NK-92 (cell line): ENCODE data around the gene DNAH17.

ENCODE experiments used
- DNase-seq: peaks from one replicate; lab custom pipeline; 2025; ENCODE audit not compliant: unreplicated experiment; lab: John Stamatoyannopoulos, UW

Gene DNAH17

GRCh38 chr17:78418326-78419026, 158.7 kb downstream of the DNAH17 start:
- DNase-seq = no peak

DNA sequence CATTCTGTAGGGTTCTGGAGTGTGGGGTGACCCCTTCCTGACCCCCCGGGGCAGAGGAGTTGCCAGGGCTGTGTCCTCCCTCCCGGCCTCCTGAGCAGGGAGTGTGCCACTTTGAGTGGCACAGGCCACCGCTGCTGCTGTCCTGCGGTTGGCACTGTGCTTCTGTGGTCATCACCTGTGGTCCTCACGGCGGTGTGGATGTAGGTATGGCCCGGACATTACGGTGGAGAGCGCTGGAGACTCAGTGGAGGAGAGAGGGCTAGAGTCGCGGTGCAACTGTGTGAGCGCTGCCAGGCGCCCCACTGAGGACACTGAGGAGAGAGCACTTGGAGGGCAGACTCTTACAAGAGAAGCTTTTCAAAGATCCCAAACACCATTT, 159.7 kb downstream of the DNAH17 start:
- DNase-seq = no peak

GRCh38 chr17:78416791-78417530, 160.2 kb downstream of the DNAH17 start:
- no peak for DNase-seq

GRCh38 chr17:78415821-78416711, 161.1 kb downstream of the DNAH17 start:
- DNase-seq = no peak

DNA sequence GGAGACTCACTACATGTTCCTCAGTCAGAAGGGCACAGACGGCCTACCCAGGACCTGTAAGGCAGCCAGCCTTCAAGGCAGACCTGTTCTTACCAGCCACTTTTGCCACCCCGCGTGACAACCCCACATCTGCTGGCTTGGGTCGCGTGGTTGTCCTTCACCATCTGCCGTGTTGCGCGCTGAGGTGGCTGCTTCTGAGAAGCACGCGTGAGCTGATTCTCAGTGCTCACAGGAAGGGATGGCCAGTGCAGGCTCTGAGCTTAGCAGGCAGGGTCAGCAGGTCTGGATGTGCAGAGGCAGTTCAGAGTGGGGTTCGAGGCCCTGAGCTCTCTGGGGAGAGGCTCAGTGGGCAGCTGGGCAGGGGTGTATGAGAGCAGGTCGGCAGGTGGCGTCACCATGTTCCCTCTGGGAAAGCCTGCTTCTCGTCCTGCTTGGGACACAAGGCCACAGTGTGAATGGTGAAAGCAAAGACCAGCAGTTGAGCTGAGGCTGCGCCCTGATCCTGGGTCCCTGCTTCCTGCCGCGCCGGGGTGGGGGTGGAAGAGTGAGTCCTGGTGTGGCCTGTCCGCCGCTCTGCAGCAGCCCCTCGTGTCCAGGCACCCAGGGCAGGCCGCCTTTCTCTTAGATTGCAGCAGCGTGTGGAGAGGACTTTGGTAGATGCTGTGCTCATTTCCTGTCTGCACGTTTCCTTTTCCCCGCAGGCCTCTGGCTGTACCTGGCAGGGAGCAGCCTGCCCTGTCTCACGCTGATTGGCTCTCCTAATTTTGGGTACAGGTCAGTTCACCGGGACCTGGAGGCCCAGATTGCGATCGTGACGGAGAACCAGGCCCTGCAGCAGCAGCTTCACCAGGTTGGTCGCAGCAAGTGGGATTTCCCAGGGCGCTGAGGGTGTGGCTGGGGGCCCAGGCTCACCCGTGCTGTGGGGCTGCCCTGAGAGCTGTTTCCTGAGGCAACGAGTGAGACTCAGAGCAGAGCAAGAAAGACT, 162.7 kb downstream of the DNAH17 start:
- DNase-seq = no peak

DNA sequence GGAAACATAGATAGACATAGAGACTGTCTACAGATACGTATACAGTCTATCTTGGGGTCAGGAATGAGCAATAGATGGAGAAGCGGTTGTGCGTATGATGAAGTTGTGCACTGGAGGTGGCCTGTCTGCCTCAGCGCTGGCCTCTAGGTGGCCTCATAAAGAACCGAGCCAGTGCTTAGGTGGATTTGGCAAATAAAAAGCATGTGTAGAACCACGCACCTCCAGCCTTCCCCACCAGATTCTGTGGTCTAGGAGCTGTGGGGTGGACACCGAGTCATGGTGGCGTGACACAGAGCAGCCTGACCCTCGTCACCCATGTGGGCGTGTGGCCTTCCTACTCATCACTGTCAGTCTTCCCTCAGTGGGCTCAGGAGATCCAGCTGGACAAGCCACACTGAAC, 164.8 kb downstream of the DNAH17 start:
- no peak for DNase-seq

- no peak for DNase-seq
Observed at GRCh38 chr17:78411241-78411857, 165.8 kb downstream of the DNAH17 start.

DNA sequence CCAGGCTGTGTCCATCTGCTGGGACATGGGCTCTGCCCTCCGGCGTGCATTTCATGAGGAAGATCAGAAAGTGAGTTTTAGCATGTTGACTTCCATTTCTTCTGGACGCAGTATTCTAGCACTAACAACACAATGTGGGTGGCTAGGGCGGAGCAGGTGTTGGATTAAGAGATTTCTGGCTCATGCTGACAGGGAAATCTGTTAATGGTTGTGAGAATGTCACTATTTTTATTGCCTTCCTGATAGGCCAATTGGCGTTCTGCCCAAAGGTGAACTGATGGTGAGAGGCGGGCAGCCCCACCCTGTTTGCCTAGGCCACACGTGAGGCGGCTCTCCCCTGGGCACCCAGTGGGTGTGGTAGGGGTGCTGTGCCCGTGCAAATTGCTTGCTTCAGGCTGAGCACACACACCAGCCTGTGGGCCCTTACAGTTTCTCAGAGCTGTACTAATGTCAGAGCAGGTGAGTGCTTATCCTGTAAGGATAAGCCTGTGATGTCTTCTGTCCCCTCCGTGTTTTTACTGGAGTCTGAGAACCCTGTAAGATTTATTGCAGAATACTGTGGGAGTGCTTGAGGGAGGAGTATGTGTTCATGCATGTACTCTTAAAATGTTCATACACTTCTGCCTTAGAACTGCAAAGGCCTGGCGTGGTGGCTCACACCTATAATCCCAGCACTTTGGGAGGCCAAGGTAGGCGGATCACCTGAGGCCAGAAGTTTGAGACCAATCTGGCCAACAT, 167.8 kb downstream of the DNAH17 start:
- no peak for DNase-seq

- DNase-seq = no peak
Observed at GRCh38 chr17:78408476-78409050, 168.6 kb downstream of the DNAH17 start.

DNA sequence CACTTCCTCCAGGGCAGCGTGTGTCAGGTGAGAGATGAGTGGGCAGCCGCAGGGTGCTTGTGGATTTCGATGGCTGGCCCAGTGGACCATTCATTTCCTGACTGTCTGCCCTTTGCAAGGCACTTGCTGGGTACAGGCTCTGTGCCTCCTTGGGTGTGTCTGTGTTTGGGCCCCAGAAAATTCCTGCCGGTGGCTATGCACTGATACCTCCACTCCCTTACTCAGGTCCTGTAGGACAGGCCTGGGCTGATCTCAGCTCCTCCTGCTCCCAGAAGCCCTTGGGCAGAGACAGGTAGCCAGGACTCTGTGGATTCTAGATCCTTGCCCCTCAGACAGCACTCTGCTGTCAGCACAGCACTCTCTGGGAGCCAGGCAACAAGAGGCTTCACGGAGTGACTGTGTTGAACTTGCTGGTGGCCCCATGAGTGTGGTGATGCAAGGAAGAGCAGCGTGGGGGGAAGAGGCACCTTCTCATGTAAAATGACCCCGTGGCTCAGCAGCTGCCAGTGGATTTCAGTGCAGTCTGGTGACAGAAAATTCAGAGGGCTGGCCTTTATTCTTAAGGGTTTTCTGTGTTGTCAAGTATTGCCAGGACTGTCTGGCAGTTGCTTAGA, 169.7 kb downstream of the DNAH17 start:
- no peak for DNase-seq

DNA sequence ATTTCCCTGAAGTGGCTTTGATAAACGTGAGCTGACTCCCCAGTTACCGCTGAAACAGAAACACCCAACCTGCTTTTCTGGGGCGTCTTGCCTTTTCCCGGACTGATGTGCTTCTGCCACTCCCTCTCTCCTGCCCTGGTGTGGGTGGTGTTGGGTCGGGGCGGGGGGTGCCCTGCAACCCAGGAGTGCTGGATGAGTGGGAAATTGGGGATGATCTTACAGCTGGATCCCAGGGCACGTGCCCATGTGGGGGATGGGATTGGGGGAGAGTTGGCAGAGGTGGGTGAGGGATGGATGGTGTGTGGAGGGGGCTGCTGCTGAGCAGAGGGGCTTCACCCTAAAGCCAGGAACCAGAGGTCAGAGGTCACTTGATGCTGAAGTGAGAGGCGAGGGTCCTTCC, 170.3 kb downstream of the DNAH17 start:
- no peak for DNase-seq

GRCh38 chr17:78406396-78406795, 170.8 kb downstream of the DNAH17 start:
- no peak for DNase-seq

GRCh38 chr17:78403822-78404221, 173.4 kb downstream of the DNAH17 start:
- DNase-seq = no peak

- DNase-seq = no peak
Observed at GRCh38 chr17:78401891-78402290, 175.3 kb downstream of the DNAH17 start.

- DNase-seq = no peak
Observed at GRCh38 chr17:78401246-78401645, 175.9 kb downstream of the DNAH17 start.

DNA sequence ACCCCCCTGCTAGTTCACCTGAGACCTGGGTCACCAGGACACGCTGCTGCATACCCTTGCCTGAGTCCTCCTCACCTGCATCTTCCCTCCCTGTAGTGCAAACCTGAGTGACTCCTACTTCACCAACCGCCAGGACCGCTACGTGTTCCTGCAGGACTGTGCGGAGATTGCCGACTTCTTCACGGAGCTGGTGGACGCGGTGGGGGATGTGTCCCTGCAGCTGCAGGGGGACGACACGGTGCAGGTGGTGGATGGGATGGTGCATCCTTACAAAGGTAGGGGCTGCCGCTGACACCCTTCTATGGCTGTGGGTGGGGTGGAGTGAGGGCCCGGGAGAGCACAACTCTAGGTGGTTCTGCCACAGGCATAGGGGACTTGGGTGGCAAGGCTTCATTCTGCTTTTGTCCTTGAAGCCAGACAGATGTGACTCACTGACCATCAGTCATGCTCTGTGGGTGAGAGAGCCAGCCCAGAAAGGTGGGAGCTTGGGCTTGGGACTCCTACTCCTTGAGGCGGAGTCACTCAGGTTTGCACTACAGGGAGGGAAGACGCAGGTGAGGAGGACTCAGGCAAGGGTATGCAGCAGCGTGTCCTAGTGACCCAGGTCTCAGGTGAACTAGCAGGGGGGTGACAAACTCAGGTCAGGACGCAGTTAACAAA, 176.5 kb downstream of the DNAH17 start:
- no peak for DNase-seq

DNA sequence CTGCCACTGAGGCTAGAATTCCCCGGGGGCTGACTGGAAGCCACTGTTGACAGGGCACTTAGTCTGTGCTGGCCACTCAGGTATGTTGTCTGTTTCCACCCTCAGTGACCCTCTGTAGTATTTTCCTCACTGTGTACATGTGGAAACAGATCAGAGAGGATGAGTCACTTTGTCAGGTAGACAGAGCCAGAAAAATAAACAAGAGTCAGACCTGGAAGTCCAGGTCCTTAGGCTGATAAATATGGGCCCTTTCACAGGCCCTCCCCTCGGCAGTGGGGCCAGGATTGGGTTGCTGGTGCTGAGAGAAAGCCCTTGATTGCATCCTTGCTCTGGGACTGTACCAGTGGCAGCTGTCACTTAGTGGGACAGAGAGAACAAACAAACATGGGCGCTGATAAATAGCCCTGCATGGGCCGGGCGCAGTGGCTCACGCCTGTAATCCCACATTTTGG, 177.5 kb downstream of the DNAH17 start:
- no peak for DNase-seq
